ENCODE measurements around the gene POLR3C.

POLR3C gene

DNA sequence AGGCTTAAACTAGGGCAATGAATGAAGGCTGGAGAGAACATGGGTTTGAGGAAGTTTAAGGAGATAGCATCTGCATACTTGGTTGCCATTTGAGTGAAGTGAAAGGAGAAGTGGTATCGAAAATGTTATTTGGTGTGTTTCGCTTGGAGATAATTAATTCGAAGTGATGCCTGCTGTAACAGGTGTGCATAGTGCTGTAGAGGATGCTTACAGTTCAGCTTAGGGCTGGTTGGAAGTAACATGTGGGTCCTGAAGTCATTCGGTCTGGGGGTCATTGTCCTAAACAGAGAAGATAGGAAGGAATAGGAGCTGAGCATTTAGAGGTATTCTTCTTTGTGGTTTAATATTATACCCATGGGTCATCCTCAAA lies 21.1 kb downstream of the POLR3C start:
- H3K4me3 ChIP-seq (replicated peaks in 1 of 2; ENCODE audit: low read depth in 2 of 2, low read length in 2 of 2): peak overlapping the region; percentile 60
- TF ChIP-seq, protein P1, sequence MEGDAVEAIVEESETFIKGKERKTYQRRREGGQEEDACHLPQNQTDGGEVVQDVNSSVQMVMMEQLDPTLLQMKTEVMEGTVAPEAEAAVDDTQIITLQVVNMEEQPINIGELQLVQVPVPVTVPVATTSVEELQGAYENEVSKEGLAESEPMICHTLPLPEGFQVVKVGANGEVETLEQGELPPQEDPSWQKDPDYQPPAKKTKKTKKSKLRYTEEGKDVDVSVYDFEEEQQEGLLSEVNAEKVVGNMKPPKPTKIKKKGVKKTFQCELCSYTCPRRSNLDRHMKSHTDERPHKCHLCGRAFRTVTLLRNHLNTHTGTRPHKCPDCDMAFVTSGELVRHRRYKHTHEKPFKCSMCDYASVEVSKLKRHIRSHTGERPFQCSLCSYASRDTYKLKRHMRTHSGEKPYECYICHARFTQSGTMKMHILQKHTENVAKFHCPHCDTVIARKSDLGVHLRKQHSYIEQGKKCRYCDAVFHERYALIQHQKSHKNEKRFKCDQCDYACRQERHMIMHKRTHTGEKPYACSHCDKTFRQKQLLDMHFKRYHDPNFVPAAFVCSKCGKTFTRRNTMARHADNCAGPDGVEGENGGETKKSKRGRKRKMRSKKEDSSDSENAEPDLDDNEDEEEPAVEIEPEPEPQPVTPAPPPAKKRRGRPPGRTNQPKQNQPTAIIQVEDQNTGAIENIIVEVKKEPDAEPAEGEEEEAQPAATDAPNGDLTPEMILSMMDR (IDR thresholded peaks at IDR 0.05; ENCODE audit: low read depth, low read length): no peak
- DNase-seq (ENCODE audit: low read depth in 2 of 2): no peak

DNA sequence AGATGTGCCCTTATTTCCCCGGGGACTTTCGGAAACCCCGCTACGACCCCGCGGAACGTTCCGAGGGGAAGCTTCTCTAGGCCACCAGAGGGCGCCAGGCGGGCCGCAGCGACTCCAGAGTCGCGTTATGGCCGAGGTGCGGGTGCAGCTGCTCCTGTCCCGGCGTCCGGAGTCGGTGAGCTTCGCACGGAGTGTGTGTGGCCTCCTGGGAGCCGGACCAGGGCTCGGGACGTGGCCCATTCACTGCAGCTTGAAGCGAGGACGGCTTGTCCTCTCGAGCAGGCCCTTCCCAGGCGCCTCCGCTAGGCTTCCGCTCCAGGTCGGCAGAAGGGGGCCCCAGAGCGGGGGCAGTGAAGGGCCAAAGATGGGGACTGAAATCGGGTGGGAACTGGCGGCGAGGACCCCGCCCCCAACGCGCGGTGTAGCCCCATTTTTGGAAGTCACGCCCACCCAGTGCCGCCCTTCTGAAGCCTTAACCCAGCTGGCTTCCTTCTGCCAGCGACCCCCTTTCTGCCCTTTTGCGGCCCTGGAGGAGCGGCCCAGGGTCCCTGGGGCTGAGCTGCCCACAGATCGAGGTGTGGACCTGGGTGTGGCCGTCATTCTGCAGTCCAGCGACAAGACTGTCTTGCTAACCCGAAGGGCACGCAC lies 21.6 kb downstream of the POLR3C start, which contains the start of gene NUDT17:
Gene NUDT17 (plus strand): TSS at position 117 of the 648 bp plus-strand sequence. CDS start 11 bp downstream, at position 128.
- TF ChIP-seq, protein P1 (IDR thresholded peaks at IDR 0.05; ENCODE audit: low read depth, low read length): peak; percentile 96
- peak within 1 kb of the TSS; percentile 60 for H3K4me3 ChIP-seq (replicated peaks in 1 of 2; ENCODE audit: low read depth in 2 of 2, low read length in 2 of 2)
- DNase-seq (ENCODE audit: low read depth in 2 of 2): peak; percentile 80

DNA sequence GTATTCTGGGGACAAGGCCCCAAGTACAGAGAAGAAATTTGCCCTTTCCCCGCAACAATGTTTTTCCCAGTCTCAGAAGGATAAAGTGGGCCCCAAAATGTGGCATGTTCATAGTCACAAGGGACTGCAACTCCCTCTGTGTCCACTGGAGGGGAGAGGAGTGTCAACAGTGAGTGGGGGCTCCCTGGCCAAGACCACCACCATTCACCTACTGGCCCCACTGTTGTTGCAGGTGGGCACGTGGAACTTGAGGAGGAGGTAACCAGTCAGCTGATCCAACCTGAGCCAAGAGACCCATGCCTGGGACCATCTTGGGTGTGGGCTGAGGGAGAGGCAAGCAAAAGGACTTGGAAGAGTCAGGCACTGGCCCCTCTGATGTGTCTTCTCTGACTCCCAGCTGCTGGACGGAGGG lies 22.2 kb downstream of the POLR3C start:
- TF ChIP-seq, protein P1 (IDR thresholded peaks at IDR 0.05; ENCODE audit: low read depth, low read length): peak; percentile 83
- H3K4me3 ChIP-seq (replicated peaks in 1 of 2; ENCODE audit: low read depth in 2 of 2, low read length in 2 of 2): peak overlapping the region; percentile 60
- peak; percentile 50 to 54 for DNase-seq (ENCODE audit: low read depth in 2 of 2)

DNA sequence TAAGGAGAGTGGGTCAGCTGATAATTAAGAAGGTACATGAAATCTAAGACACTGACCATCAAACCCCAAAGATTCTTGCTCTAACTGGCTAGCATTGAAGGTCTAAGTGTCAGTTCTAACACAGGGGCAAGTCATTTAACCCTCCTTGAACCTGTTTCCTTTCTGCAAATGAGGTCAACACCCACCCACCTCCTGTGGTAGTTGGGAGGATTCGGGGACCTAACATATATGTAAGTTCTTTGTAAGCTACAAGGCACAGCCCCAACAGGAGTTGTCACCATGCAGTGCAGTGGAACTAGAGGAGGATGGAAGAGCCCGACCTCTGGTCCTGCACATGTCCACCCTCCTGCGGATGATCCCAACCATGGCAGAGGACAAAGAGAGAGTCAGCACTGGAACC lies 23.8 kb downstream of the POLR3C start:
- H3K4me3 ChIP-seq (replicated peaks in 1 of 2; ENCODE audit: low read depth in 2 of 2, low read length in 2 of 2): no peak overlapping the region
- TF ChIP-seq, protein P1 (IDR thresholded peaks at IDR 0.05; ENCODE audit: low read depth, low read length): no peak
- DNase-seq (ENCODE audit: low read depth in 2 of 2): no peak

DNA sequence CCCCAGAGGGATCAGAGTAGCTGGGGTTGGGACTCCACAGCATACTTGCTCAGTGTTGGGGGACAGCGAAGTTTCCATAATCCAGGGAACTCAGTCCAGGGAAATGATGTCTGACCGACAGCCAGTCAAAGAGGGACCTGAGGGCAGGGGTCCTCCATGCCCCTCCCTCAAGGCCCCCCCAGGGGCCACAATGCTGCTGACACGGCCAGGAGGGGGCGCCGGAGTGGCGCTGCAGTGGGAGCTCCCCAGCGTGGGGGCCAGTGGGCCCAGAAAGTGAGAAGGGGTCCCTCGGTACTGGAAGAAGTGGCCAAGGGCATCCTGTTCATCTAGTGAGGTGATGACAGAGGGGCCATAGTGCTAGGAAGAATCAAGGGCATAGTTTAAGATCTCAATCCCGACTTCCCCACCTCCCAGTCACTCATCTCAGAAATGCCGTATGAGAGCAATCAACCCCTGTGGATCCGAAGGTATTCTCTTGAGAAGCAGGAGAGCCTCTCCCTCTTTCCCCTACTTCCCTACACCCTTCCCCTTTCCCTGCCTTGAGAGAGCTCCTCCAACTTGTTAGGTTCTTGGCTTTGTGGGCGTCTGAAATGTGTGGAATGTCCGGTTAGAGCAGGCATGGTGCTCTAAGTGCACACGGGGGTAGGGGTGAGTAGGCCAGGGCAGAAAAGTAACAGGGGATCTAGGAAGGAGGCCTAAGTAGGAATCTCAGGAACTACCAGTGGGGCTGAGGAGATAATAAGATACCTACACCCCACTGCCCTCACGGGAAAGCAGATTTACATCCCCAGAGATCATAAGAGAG lies 25.6 kb downstream of the POLR3C start:
- TF ChIP-seq, protein P1 (IDR thresholded peaks at IDR 0.05; ENCODE audit: low read depth, low read length): peak; percentile 65
- DNase-seq (ENCODE audit: low read depth in 2 of 2): peak; percentile 77 to 89
- H3K4me3 ChIP-seq (replicated peaks in 1 of 2; ENCODE audit: low read depth in 2 of 2, low read length in 2 of 2): no peak overlapping the region

DNA sequence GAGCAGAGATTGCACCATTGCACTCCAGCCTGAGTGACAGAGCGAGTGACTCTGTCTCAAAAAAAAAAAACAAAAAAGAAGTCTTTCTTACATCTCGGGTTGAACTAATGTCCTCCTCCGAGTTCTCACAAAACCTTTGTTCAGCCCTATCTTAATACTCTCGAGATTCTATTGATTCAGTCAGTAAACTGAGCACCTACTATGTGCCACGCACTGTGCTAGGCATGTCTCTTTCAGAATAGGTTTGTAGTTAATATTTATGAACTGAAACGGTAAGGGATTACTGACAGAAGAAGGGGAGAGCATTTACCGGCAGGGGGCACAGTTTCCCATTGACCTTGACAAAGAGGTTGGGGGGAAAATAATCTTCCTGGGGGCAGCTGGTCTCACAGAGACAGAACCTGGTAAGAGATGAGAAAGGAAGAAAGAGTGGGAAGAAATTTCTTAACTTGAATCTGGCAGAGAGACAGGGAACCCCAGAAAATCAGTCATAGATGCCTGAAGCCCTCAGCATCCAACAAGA lies 31.5 kb downstream of the POLR3C start:
- TF ChIP-seq, protein P1 (IDR thresholded peaks at IDR 0.05; ENCODE audit: low read depth, low read length): peak; percentile 11
- no peak for DNase-seq (ENCODE audit: low read depth in 2 of 2)
- H3K4me3 ChIP-seq (replicated peaks in 1 of 2; ENCODE audit: low read depth in 2 of 2, low read length in 2 of 2): no peak overlapping the region

Data from cardiac fibroblast (primary cell).